ENCODE measurements around the gene APBB3.

APBB3 gene

DNA sequence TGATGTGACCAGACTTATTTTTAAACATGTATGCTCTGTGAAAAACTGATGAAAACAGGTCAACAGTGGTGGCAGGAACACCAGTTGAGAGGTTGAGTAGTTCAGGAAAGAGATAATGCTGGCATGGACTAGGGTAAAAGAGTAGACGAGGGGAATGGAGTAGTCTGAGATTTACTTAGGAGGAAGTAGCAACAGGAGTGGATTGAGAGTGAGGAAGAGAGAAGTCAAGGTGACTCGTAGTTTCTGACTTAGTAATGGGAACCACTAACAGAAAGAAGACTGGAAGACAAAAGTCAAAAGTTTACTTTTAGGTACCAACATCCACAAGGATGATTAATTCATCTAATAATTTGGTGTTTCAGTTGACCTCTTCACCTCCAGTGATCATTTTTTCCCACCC lies 10.7 kb downstream of the APBB3 start:
- no peak for DNase-seq (ENCODE audit: low read depth)

DNA sequence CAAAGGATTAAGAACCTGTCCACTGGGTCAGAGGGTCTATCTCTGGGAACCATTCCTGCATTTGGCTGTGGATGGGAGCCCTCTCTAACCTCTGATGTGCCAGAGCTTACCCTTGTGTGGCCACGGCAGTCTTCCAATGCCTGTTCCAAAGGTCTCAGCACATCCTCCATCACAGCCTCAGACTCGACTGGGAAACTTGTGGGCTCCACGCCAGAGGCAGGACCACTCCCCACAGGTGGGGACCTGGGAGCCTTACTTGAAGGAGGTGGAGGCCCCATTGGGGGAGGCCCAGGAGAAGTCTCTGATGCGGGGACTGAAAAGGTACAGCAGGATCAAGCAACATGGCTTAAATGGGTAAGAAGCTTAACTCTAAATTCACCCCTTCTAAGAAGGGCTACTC lies 12.5 kb downstream of the APBB3 start:
- no peak for DNase-seq (ENCODE audit: low read depth)

DNA sequence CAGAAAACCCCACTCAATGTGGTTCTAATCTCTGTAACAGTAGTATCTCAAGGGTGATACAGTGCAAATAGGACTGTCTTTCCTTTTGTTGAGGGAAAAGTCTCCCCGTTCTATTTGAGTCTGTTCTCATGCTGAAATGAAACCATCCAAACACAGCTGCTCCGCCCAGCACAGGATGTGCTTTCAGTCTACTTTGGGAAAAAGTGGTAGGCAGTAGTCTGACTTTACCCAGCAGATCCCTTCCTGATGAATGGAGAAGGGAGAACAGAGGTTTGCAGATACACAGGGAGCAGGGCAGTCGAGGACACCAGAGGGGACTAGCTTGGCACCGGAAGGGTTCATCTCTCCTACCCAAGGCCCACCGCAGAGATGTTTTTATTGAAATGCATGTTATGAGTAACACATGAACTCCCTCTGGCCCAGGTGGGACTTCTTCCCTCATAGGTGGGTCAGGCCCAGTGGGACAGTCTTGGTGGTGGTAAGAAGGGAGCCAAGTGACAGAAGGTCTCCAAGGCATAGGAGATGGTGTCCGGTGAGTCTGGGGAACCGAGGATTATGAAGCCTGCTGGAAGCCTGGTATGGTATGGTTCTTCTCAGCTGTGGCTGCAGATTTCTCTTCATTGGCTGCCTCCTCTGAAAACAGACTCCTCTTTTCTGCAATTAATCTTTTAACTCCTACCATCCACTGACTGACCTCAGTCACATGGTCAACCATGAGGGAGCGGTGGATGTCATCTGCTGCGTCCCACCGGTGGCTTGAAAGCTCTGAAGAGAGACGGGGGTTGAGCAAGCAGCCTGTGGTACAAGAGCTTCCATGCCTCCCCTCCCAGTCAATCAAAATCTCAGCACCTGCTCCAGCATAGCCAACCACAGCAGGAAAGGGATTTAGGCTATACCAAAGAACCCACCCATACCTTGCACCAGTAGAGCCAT lies 14.0 kb downstream of the APBB3 start:
- no peak for DNase-seq (ENCODE audit: low read depth)

DNA sequence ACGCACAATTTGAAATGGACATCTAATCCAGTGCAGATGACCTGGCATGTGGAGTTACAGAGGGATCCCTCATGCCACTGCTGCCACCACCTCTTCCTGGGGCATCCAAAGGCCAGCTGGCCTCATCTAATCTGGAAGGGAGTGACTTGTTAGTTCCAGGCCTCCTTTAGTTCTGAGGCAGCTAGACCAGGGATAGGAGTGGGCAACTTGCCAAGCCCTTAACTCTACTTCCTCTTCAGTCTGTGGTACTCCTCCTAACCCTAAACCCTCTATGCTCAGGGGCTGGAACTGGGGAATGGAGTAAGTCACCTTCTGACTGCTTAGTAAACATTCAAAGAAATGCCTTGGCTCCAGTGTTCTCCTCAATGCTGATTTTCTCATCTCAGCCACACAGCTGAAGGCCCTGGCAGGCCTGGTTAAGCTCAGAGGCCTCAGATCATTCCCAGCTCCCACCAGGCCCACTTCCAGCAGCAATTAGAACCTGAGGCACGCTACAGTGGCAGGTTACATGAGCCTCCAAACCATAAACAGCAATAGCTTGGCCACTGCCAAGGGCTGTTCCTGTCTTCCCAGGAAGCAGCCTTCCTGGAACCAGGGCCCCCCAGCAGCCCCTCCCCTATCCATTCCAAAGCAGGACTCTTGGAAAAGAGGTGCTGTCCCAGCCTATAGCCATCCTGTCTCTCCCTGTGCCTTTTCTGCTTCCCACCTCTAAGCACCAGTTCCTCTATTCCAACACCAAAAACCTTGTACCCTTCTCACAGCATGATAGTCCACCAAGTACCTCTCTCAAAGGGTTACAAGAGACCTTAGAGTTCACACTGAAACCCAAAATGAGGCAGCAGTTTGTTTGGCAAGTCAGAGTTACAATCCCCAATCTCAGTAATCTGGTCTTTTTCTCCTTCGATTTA lies 14.9 kb downstream of the APBB3 start:
- DNase-seq (ENCODE audit: low read depth), result no peak

DNA sequence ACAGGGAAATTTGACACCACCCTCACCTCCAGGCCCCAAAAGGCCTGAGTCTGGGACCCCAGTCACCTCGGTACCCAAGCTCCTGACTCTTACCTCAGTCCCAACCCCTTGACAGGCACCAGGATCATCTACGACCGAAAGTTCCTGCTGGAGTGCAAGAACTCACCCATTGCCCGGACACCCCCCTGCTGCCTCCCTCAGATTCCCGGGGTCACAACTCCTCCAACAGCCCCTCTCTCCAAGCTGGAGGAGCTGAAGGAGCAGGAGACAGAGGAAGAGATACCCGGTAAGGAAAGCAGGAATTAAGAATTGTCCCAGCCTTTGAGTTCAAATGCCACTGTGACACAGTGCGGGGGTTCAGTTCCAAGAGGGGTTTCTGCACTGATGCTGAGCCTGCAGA lies 15.6 kb downstream of the APBB3 start:
- DNase-seq (ENCODE audit: low read depth), result no peak

DNA sequence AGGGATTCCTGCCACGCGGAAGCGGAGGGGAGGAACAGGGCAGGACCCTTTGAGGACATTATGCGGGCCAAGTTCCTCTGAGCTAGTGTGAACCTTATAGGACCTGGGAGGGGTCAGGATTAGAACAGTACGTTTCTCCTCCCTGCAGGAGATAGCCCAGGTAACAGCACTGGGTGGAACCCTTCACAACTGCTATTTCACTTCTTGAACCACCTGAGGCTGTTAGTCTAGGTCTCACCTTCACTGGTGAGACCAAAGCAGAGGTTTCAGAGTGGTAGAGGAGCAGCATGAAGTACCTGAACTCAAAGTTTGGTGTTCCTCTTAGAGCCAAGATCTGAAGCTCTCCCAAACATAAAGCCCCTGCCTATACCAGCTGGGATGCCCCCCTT lies 16.1 kb downstream of the APBB3 start:
- no peak for DNase-seq (ENCODE audit: low read depth)

DNA sequence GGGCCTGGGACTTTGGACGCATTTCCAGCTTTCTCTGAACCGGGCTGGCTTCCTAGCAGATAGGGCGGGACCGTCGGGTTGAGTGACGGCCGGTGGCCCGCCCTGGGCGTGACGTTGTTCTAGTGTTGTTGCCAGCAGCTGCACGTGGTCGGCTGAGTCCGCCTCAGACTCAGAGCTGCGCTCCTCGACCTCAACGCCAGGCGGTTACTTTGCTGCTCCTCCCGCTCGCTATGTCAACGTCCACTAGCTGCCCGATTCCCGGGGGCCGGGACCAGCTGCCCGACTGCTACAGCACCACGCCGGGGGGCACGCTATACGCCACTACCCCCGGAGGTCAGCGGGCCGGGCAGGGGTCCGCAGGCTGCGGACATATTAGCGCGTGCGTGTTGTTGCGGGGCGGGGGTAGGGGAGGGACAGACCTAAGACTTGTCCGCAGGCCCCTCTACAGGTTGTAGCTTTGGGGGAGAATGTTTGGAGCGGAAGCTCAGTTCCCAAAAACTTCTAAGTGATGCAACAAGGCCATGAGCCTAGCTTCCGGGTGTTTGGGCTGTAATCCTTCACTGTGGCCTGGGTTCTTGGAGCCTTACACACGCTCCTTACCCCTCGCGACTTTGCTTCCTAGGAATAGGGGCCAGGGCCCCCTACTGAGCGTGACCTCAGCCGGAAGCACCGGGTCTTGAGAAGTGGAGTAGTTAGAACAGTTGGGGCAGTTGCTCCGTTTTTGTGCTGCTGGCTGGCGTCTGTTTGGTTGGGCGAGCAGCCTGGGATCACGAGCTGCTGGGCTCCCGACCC lies 16.7 kb downstream of the APBB3 start, which contains the start of gene EIF4EBP3:
EIF4EBP3 (plus strand) TSS at position 155 of the 792 bp plus-strand sequence; CDS start at position 231, 76 bp downstream.
- no peak for DNase-seq (ENCODE audit: low read depth)

DNA sequence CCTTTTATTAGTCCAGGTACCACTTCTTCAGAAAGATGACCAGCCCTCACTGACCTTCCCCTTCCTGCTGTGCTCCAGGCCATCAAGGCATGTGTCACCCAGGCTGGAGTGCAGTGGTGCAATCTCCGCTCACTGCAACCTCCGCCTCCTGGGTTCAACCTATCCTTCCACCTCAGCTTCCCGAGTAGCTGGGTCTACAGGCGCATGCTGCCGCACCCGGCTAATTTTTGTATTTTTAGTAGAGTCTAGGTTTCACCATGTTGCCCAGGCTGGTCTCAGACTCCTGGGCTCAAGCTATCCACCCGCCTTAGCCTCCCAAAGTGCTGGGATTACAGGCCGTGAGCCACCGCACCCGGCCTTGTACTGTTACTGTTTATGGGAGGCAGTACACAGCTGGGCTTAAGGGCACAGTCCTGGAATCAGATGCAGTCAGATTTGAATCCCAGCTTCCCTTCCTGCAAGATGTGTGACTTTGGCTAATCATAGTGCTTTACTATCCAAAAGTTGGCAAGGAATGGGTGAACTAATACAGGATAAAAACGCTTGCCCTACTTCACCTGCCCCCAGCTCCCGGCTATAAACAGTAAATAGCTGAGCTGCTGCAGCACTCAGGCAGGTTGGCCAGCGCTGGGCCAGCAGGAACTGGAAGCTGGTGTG lies 17.4 kb downstream of the APBB3 start:
- no peak for DNase-seq (ENCODE audit: low read depth)

DNA sequence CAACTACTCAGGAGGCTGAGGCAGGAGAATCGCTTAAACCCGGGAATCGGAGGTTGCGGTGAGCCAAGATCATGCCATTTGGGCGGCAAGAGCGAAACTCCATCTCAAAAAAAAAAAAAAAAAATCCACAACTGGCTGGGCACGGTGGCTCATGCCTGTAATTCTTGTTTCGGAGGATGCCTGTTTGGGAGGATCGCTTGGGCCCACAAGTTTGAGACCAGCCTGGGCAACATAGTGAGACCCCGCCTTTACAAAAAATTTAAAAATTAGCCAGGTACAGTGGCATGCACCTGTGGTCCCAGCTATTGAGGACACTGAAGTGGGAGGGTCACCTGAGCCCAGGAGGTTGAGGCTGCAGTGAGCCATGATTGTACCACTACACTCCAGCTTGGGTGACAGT lies 18.8 kb downstream of the APBB3 start:
- no peak for DNase-seq (ENCODE audit: low read depth)

DNA sequence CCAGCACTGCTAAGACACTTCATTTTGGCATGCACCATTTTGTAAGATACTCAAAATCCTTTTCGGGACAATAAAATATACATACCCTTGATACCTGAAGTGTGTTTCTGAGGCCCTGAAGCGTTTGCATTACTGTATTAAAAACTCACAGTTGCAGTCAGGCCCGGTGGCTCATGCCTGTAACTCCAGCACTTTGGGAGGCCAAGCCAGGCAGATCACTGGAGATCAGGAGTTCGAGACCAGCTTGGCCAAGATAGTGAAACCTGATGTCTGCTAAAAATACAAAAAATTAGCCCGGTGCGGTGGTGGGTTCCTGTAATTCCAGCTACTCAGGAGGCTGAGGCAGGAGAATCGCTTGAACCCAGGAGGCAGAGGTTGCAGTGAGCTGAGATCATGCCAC lies 19.4 kb downstream of the APBB3 start:
- no peak for DNase-seq (ENCODE audit: low read depth)

DNA sequence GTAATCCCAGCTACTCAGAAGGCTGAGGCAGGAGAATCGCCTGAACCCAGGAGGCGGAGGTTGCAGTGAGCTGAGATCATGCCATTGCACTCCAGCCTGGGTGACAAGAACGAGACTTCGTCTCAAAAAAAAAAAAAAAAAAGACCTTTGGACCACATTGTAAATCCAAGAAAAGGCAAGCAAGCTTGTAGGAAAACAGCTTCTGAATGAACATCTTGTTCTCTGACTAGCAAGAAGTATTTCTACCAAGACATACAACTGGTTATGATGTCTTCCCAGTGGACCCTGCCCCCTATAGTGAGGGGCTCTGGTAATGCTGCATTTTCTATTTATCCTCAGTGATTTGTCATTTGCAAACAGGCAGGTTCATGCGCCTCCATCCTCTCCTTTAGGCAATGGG lies 21.4 kb downstream of the APBB3 start:
- DNase-seq (ENCODE audit: low read depth), result no peak

DNA sequence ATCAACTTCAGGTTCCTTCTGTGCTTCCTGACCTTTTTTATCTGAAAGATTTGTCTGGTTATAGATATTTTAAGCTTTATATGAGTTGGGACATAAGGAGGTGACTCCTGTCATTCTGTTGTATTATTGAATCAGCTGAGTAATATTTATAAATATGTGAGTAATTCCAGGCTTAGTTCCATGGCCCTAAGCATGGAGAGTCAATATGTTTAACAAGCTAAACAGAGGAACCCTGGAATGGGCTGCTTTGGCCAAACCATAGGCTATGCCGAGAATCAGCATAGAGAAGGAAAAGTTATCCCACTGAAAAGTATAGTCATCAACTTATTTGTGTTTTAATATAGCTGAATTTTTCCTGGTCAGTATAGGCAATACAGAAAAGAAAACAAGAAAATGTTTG lies 24.2 kb downstream of the APBB3 start:
- DNase-seq (ENCODE audit: low read depth), result no peak

DNA sequence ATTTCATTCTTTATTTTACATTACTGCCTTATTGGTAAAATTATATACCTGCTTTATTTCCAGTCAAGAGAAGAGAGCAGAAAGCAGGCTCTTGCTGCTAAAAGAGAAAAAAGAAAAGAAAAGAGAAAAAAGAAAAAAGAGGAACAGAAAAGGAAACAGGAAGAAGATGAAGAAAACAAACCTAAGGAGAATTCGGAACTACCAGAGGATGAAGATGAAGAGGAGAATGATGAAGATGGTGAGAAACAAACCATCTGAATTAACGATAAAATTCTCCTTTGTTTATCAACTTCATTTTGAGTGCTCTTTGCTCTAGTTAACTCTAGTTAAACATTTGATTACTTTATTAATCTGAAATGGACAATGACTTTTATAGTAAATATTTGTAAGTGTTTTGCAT lies 40.4 kb downstream of the APBB3 start:
- no peak for DNase-seq (ENCODE audit: low read depth)

DNA sequence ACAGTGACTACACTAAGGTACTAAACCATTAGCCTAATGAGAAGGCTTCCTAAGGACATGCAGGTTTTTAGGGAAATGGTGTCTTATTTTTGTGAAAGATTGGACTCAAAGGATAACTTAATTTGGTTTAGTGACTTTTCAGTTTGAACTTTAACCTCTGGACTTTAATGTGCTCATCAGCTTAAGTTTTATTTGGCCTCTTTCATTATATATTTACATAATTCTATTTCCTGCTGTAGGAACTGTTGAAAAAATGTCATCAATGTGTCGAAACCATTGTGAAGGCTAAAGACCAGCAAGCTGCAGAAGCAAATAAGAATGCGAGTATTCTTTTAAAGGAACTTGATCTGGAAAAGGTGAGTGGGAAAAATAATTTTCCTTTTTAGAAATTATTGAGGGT lies 51.3 kb downstream of the APBB3 start:
- DNase-seq (ENCODE audit: low read depth), result no peak

DNA sequence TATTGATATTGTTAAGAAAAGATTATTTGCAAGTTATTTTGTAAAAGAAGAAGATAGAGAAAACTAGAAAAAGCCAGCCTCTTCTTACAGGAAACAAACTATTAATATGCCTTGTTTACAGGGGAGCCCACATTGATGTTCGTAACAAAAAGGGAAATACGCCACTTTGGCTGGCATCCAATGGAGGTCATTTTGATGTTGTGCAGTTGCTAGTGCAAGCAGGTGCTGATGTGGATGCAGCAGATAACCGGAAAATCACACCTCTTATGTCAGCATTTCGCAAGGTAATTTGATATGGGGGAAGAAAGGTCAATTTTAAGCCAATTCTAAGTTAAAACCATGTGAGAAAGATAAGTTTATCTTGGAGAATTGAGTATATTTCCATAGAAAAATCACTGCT lies 54.5 kb downstream of the APBB3 start:
- no peak for DNase-seq (ENCODE audit: low read depth)
